Peyer's patch (tissue), 4 donors: ENCODE data around the gene CFAP221.

Experiments used
- POLR2A ChIP-seq, 2 donors: fragments of 450-650 bp; IDR thresholded peaks; one replicate each; pipeline ENCODE4 v1.5.1; 2017; ENCODE audit warnings: antibody characterized with exemption in 2 of 2, mild to moderate bottlenecking in 2 of 2, moderate library complexity in 2 of 2
- TF ChIP-seq, protein P1 (sequence below), 6 experiments: fragments of 450-650 bp in 4 of 6; fragments of 200-600 bp in 2 of 6; sonication (generic) in 1 of 6; IDR thresholded peaks; one replicate each; pipeline ENCODE4 v1.5.1; 2017 to 2019; ENCODE audit warnings: antibody characterized with exemption in 6 of 6, mild to moderate bottlenecking in 3 of 6, moderate library complexity in 1 of 6

DNA sequence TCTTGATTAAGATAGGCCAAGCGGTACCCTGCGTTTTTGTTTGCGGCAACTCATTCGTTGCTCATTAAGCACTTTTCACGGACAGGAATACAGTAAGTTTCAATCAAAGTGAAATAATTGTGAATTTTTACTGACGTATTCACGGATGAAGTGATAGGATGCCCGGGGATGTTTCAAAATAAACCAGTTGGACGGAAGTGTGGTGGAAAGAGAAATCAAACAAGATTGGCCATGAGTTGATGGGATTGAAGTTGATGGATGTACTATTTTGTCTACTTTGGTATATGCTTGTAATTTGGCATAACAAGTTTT lies 135.2 kb downstream of the CFAP221 start:
- TF ChIP-seq, protein P1, sequence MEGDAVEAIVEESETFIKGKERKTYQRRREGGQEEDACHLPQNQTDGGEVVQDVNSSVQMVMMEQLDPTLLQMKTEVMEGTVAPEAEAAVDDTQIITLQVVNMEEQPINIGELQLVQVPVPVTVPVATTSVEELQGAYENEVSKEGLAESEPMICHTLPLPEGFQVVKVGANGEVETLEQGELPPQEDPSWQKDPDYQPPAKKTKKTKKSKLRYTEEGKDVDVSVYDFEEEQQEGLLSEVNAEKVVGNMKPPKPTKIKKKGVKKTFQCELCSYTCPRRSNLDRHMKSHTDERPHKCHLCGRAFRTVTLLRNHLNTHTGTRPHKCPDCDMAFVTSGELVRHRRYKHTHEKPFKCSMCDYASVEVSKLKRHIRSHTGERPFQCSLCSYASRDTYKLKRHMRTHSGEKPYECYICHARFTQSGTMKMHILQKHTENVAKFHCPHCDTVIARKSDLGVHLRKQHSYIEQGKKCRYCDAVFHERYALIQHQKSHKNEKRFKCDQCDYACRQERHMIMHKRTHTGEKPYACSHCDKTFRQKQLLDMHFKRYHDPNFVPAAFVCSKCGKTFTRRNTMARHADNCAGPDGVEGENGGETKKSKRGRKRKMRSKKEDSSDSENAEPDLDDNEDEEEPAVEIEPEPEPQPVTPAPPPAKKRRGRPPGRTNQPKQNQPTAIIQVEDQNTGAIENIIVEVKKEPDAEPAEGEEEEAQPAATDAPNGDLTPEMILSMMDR (IDR thresholded peaks at IDR 0.05), result no peak
- no peak for TF ChIP-seq POLR2A (IDR thresholded peaks at IDR 0.05)
